Measurements from ENCODE around the gene NCOA1. TPM values are rescaled to one million over a fixed set of nuclear protein-coding genes. Genes with fewer than 3 reads are reported as not detected.

NCOA1 gene
- polyA plus RNA-seq, 1 donor (not counting 4 experiments of a cell fraction or from before 2014, with no cell fraction given): 5.0 TPM

DNA sequence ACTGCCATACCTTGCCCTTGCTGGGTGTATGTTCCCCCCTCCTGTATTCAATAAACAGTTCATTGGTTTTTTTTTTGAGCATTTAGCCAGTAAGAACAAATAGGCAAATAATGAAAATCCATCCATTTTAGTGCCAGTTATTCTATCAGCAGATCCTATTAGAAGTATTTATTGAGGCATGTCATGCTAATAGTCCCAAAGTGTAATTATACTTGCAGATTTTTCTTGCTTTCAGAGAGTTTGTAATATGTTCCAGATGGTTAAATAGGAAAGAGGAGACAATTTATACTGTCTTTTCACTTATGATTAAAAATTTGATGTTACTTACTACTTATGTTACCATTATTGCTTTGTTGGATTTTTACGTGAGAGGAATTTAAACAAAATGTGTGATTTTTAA is 127.6 kb downstream of the NCOA1 start:
- Histone ChIP-seq H3K4me1 (ENCODE audit: control insufficient read depth, extremely low read depth, insufficient read depth, low read length) (peaks cover 10% of the 10 kb centered on the region), H3K9ac (ENCODE audit: control insufficient read depth, extremely low read depth, insufficient read depth, low read length) (no peak overlapping the region), H3K4me3 (ENCODE audit: control insufficient read depth in 2 of 3, extremely low read depth in 1 of 3, insufficient read depth in 2 of 3, low read depth in 1 of 3, low read length in 3 of 3) (no peak overlapping the region), H3K79me2 (ENCODE audit: control insufficient read depth, insufficient read depth, low read length) (no peaks in the 10 kb centered on the region), H3K27me3 (ENCODE audit: control insufficient read depth, extremely low read depth, insufficient read depth, low read length) (no peaks in the 10 kb centered on the region), H4K20me1 (ENCODE audit: control insufficient read depth, extremely low read depth, insufficient read depth, low read length) (no peaks in the 10 kb centered on the region), H3K36me3 (ENCODE audit: control insufficient read depth in 2 of 2, extremely low read depth in 1 of 2, insufficient read depth in 2 of 2, low read length in 2 of 2) (no peaks in the 10 kb centered on the region), H2AFZ (ENCODE audit: control insufficient read depth, low read length) (no peak overlapping the region), H3K27ac (ENCODE audit: control insufficient read depth, insufficient read depth, low read length) (no peak overlapping the region), H3K4me2 (ENCODE audit: control insufficient read depth, extremely low read depth, insufficient read depth, low read depth, low read length) (no peak overlapping the region), H3K9me1 (ENCODE audit: control insufficient read depth, extremely low read depth, insufficient read depth, low read length) (no peaks in the 10 kb centered on the region), H3K9me3 (ENCODE audit: control insufficient read depth, low read depth, low read length) (no peaks in the 10 kb centered on the region)
- FAIRE-seq: no peak
- TF ChIP-seq EZH2 (IDR thresholded peaks at IDR 0.05; ENCODE audit: low read length): no peak
- TF ChIP-seq, protein P1, sequence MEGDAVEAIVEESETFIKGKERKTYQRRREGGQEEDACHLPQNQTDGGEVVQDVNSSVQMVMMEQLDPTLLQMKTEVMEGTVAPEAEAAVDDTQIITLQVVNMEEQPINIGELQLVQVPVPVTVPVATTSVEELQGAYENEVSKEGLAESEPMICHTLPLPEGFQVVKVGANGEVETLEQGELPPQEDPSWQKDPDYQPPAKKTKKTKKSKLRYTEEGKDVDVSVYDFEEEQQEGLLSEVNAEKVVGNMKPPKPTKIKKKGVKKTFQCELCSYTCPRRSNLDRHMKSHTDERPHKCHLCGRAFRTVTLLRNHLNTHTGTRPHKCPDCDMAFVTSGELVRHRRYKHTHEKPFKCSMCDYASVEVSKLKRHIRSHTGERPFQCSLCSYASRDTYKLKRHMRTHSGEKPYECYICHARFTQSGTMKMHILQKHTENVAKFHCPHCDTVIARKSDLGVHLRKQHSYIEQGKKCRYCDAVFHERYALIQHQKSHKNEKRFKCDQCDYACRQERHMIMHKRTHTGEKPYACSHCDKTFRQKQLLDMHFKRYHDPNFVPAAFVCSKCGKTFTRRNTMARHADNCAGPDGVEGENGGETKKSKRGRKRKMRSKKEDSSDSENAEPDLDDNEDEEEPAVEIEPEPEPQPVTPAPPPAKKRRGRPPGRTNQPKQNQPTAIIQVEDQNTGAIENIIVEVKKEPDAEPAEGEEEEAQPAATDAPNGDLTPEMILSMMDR (optimal IDR thresholded peaks at IDR 0.05 in 1 of 3, IDR thresholded peaks at IDR 0.05 in 1 of 3, conservative IDR thresholded peaks at IDR 0.05 in 1 of 3; ENCODE audit: extremely low read depth in 1 of 3, insufficient read depth in 2 of 3, low read length in 3 of 3): no peak
- dilution Hi-C loops (cut with MboI; ENCODE audit: extremely low pct_ligation_motif_present, low sequenced_read_pairs): no loop called here
- no peak for DNase-seq (ENCODE audit: low read depth, low spot score)

DNA sequence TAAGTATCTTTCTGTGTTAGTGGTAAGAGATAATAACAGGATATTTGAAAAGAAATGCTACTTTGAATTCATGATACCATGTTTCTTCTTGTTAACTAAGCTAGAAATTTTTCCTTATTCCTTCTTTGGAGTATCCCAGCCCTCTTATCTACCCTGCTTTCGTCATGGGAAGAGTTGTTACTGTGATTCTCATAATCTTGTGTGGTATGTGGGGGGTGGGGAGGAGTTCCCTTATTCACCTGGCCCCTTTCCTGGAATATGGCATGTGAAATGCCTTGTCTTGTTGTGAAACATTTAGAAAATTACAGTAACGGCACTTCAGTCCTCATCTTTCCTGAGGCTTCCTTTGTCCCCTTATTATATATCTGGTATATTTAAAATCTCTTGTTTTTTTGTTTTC is 129.9 kb downstream of the NCOA1 start:
- H4K20me1 ChIP-seq (ENCODE audit: control insufficient read depth, extremely low read depth, insufficient read depth, low read length): no peaks in the 10 kb centered on the region
- no peaks in the 10 kb centered on the region for H3K9me1 ChIP-seq (ENCODE audit: control insufficient read depth, extremely low read depth, insufficient read depth, low read length)
- no peak overlapping the region for H3K4me3 ChIP-seq (ENCODE audit: control insufficient read depth in 2 of 3, extremely low read depth in 1 of 3, insufficient read depth in 2 of 3, low read depth in 1 of 3, low read length in 3 of 3)
- no peak overlapping the region for H3K27ac ChIP-seq (ENCODE audit: control insufficient read depth, insufficient read depth, low read length)
- no peaks in the 10 kb centered on the region for H3K79me2 ChIP-seq (ENCODE audit: control insufficient read depth, insufficient read depth, low read length)
- peaks cover 10% of the 10 kb centered on the region for H3K4me1 ChIP-seq (ENCODE audit: control insufficient read depth, extremely low read depth, insufficient read depth, low read length)
- dilution Hi-C loops (cut with MboI; ENCODE audit: extremely low pct_ligation_motif_present, low sequenced_read_pairs): no loop called here
- no peak for FAIRE-seq
- H2AFZ ChIP-seq (ENCODE audit: control insufficient read depth, low read length): no peak overlapping the region
- DNase-seq (ENCODE audit: low read depth, low spot score): no peak
- no peak overlapping the region for H3K4me2 ChIP-seq (ENCODE audit: control insufficient read depth, extremely low read depth, insufficient read depth, low read depth, low read length)
- no peaks in the 10 kb centered on the region for H3K27me3 ChIP-seq (ENCODE audit: control insufficient read depth, extremely low read depth, insufficient read depth, low read length)
- TF ChIP-seq, protein P1 (optimal IDR thresholded peaks at IDR 0.05 in 1 of 3, IDR thresholded peaks at IDR 0.05 in 1 of 3, conservative IDR thresholded peaks at IDR 0.05 in 1 of 3; ENCODE audit: extremely low read depth in 1 of 3, insufficient read depth in 2 of 3, low read length in 3 of 3): no peak
- no peak for TF ChIP-seq EZH2 (IDR thresholded peaks at IDR 0.05; ENCODE audit: low read length)
- no peaks in the 10 kb centered on the region for H3K9me3 ChIP-seq (ENCODE audit: control insufficient read depth, low read depth, low read length)
- no peaks in the 10 kb centered on the region for H3K36me3 ChIP-seq (ENCODE audit: control insufficient read depth in 2 of 2, extremely low read depth in 1 of 2, insufficient read depth in 2 of 2, low read length in 2 of 2)
- no peak overlapping the region for H3K9ac ChIP-seq (ENCODE audit: control insufficient read depth, extremely low read depth, insufficient read depth, low read length)

Measured in keratinocyte (primary cell).